Natural killer cell (primary cell): ENCODE results near the gene TOX4. TPM values are rescaled to one million over a fixed set of nuclear protein-coding genes. Genes with fewer than 3 reads are reported as not detected.
"Not testable (repeated sequence)": the region's sequence is repeated elsewhere in the genome, so short reads cannot be mapped to it uniquely, and the experiment has no call there.

Experiments
- ATAC-seq, 3 donors: fragments of 150-1000 bp in 2 of 3; fragments of 200-7000 bp in 1 of 3; cut with Tn5 transposase; 1 replicate in 1 of 3; 2 replicates in 2 of 3; pipeline ENCODE4 v1.10.0; 2021; ENCODE audit warnings: mild to moderate bottlenecking in 2 of 3, moderate library complexity in 2 of 3
- DNase-seq, 2 donors: peaks; one replicate each; pipeline versions ENCODE4 v3.0.0 to v3.0.0-alpha.2; 2013 to 2021; ENCODE audit warnings: mixed read lengths in 1 of 2
- H3K27ac ChIP-seq: one replicate; pipeline ENCODE4 v1.5.1; 2013; ENCODE audit warnings: mild to moderate bottlenecking, low read length
- H3K27me3 ChIP-seq: one replicate; pipeline ENCODE4 v1.6.1; 2013; ENCODE audit warnings: low read length; ENCODE audit not compliant: control insufficient read depth, insufficient read depth
- H3K36me3 ChIP-seq: one replicate; pipeline ENCODE4 v1.6.1; 2013; ENCODE audit warnings: low read length; ENCODE audit not compliant: control insufficient read depth, insufficient read depth
- H3K4me1 ChIP-seq: one replicate; pipeline ENCODE4 v1.6.1; 2013; ENCODE audit warnings: low read length; ENCODE audit not compliant: control insufficient read depth, insufficient read depth
- H3K4me3 ChIP-seq: one replicate; pipeline ENCODE4 v1.5.1; 2013; ENCODE audit warnings: low read length
- H3K9me3 ChIP-seq: one replicate; pipeline ENCODE4 v1.6.1; 2013; ENCODE audit warnings: low read length; ENCODE audit not compliant: control insufficient read depth, insufficient read depth
- H3K27ac Mint-ChIP-seq, 2 donors: one replicate each; pipeline ENCODE4 v1.8.0; 2022; ENCODE audit warnings: mild to moderate bottlenecking in 2 of 2, mixed read lengths in 2 of 2, moderate library complexity in 1 of 2
- H3K27me3 Mint-ChIP-seq, 2 donors: one replicate each; pipeline ENCODE4 v1.8.0; 2022; ENCODE audit warnings: low read depth in 2 of 2, mixed read lengths in 2 of 2
- H3K36me3 Mint-ChIP-seq: one replicate; pipeline ENCODE4 v1.8.0; 2022; ENCODE audit warnings: mixed read lengths
- H3K4me1 Mint-ChIP-seq, 2 donors: one replicate each; pipeline ENCODE4 v1.8.0; 2022; ENCODE audit warnings: mixed read lengths in 2 of 2
- H3K4me3 Mint-ChIP-seq: one replicate; pipeline ENCODE4 v1.8.0; 2022; ENCODE audit warnings: mild to moderate bottlenecking, moderate library complexity, mixed read lengths
- H3K9me3 Mint-ChIP-seq, 2 donors: one replicate each; pipeline ENCODE4 v1.8.0; 2022; ENCODE audit warnings: mixed read lengths in 2 of 2
- CTCF ChIP-seq: fragments of 200-600 bp; IDR thresholded peaks from one replicate; pipeline ENCODE4 v1.8.0; 2022; ENCODE audit warnings: antibody characterized with exemption
- WGBS: methylation state at CpG from one replicate; pipeline ENCODE4 v1.1.7; 2013; ENCODE audit warnings: missing lambda C conversion rate; ENCODE audit not compliant: insufficient coverage; 5-methylcytosine and 5-hydroxymethylcytosine counted together
- intact Hi-C: fragments of 100-400 bp; cut with micrococcal nuclease; formaldehyde crosslinking; loops from one replicate; pipeline ENCODE4 v1.14.2; 2022
- total RNA-seq, 4 donors: library from RNA; stranded (reverse); fragments of 120-200 nt in 1 of 4; gene quantifications; one replicate each; pipeline versions ENCODE4 v1.2.3 to v1.2.4, GENCODE V29; 2013 to 2022

TOX4 gene
- total RNA-seq, 3 donors from 2014 or later (not counting 1 experiment from before 2014, with no cell fraction given): 103 to 123 (median 123) TPM

DNA sequence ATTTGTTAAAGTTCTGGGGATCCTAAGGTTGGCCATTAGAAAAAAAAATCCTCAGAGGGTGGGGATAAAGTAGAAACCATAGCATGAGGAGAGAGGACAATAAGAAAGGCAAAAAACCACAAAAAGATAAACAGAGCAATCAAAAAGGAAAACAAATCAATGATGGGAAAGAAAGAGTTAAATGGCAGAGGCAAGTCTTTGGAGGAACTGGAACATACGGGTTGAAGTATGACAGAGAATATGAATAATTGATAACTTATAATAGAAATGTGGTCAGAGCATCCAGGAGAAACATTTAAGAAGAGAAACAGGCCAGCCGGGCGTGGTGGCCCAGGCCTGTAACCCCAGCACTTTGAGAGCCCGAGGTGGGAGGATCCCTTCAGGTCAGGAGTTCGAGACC lies 67.0 kb downstream of the TOX4 start:
- H3K27me3 Mint-ChIP-seq: peaks cover 19 to 25% of the 10 kb centered on the region in 2 donors
- no peaks in the 10 kb centered on the region for H3K9me3 ChIP-seq
- H3K27me3 ChIP-seq: peaks cover 8% of the 10 kb centered on the region
- H3K4me3 ChIP-seq: no peak overlapping the region
- H3K27ac Mint-ChIP-seq: no peak overlapping the region
- H3K9me3 Mint-ChIP-seq: no peaks in the 10 kb centered on the region
- intact Hi-C loops: no loop called here
- DNase-seq (no peak), ATAC-seq (no peak)
- H3K4me3 Mint-ChIP-seq: no peak overlapping the region
- H3K36me3 ChIP-seq: no peaks in the 10 kb centered on the region
- TF ChIP-seq CTCF: no peak
- no peaks in the 10 kb centered on the region for H3K4me1 Mint-ChIP-seq
- H3K27ac ChIP-seq: no peak overlapping the region
- H3K4me1 ChIP-seq: no peaks in the 10 kb centered on the region
- H3K36me3 Mint-ChIP-seq: no peaks in the 10 kb centered on the region
- 63% methylated on average over 5 of the region's 5 CpGs for WGBS

- no CpG with 5 or more reads among the region's 7 CpGs for WGBS
- DNase-seq, H3K4me1 Mint-ChIP-seq, H3K4me3 ChIP-seq, H3K36me3 Mint-ChIP-seq, H3K27ac ChIP-seq, H3K27ac Mint-ChIP-seq, ATAC-seq, H3K36me3 ChIP-seq, intact Hi-C loops, H3K4me1 ChIP-seq, H3K9me3 Mint-ChIP-seq, H3K9me3 ChIP-seq, H3K27me3 ChIP-seq, H3K4me3 Mint-ChIP-seq: not testable (repeated sequence)
- peaks cover 13 to 19% of the 10 kb centered on the region in 2 donors for H3K27me3 Mint-ChIP-seq
Measured at GRCh38 chr14:21544588-21544987, 67.6 kb downstream of the TOX4 start.

Other genes with a start within 250 kb of the TOX4 start
- gene HNRNPC, start 207.8 kb upstream of the TOX4 start, total RNA-seq: 100 to 1,000 TPM; 501 to 547 (median 515) TPM
- gene RPGRIP1, start 197.1 kb upstream of the TOX4 start, total RNA-seq: under 1 TPM in 2 of 3 donors, not detected in 1; 0.68 to 0.85 TPM
- gene SUPT16H, start 93.2 kb upstream of the TOX4 start, total RNA-seq: 10 to 100 TPM; 60.3 to 72.6 (median 65.1) TPM
- gene CHD8, start 21.1 kb upstream of the TOX4 start, total RNA-seq: 100 to 1,000 TPM; 150 to 167 (median 162) TPM
- gene RAB2B, start 236 bp upstream of the TOX4 start, total RNA-seq: 10 to 100 TPM; 43.3 to 64.7 (median 50.9) TPM
- gene METTL3, start 34.1 kb downstream of the TOX4 start, total RNA-seq: 10 to 100 TPM; 63.3 to 72.5 (median 68.3) TPM
- gene SALL2, start 49.2 kb downstream of the TOX4 start, total RNA-seq: 1 to 10 TPM; 1.6 to 2.5 (median 2.2) TPM
- not detected for gene OR10G3, start 102.9 kb downstream of the TOX4 start, total RNA-seq
- not detected for gene OR10G2, start 157.7 kb downstream of the TOX4 start, total RNA-seq
- not detected for gene OR4E2, start 176.6 kb downstream of the TOX4 start, total RNA-seq
- not detected for gene OR4E1, start 196.6 kb downstream of the TOX4 start, total RNA-seq